ENCODE data around the gene GALNT17.
"Not testable (repeated sequence)": the region's sequence is repeated elsewhere in the genome, so short reads cannot be mapped to it uniquely, and the experiment has no call there.

GALNT17 gene

GRCh38 chr7:71193099-71193810 is 61.3 kb downstream of the GALNT17 start:
- Mint-ChIP-seq H3K9me3 (peaks cover 25% of the 10 kb centered on the region), H3K27me3 (no peaks in the 10 kb centered on the region), H3K4me3 (no peak overlapping the region), H3K4me1 (ENCODE audit: low read depth) (no peaks in the 10 kb centered on the region), H3K27ac (no peak overlapping the region), H3K36me3 (ENCODE audit: low read depth) (no peaks in the 10 kb centered on the region)
- DNase-seq: no peak

GRCh38 chr7:71198391-71198790 is 66.4 kb downstream of the GALNT17 start:
- no peaks in the 10 kb centered on the region for H3K27me3 Mint-ChIP-seq
- H3K27ac Mint-ChIP-seq: no peak overlapping the region
- DNase-seq: no peak
- H3K36me3 Mint-ChIP-seq (ENCODE audit: low read depth): no peaks in the 10 kb centered on the region
- peaks cover 7% of the 10 kb centered on the region for H3K9me3 Mint-ChIP-seq
- no peaks in the 10 kb centered on the region for H3K4me1 Mint-ChIP-seq (ENCODE audit: low read depth)
- no peak overlapping the region for H3K4me3 Mint-ChIP-seq

GRCh38 chr7:71198887-71199286 is 66.9 kb downstream of the GALNT17 start:
- no peaks in the 10 kb centered on the region for H3K36me3 Mint-ChIP-seq (ENCODE audit: low read depth)
- no peak for DNase-seq
- peaks cover 7% of the 10 kb centered on the region for H3K9me3 Mint-ChIP-seq
- H3K4me3 Mint-ChIP-seq: no peak overlapping the region
- no peak overlapping the region for H3K27ac Mint-ChIP-seq
- H3K4me1 Mint-ChIP-seq (ENCODE audit: low read depth): no peaks in the 10 kb centered on the region
- H3K27me3 Mint-ChIP-seq: no peaks in the 10 kb centered on the region

- no peak overlapping the region for H3K4me3 Mint-ChIP-seq
These were observed 74.2 kb downstream of the GALNT17 start for GRCh38 chr7:71206184-71206583.

GRCh38 chr7:71208881-71209280 is 76.9 kb downstream of the GALNT17 start:
- Mint-ChIP-seq H3K36me3 (ENCODE audit: low read depth) (no peaks in the 10 kb centered on the region), H3K27me3 (no peaks in the 10 kb centered on the region)

More at GRCh38 chr7:71206184-71206583, 74.2 kb downstream of the GALNT17 start:
- no peak for DNase-seq
- Mint-ChIP-seq H3K9me3 (peaks cover 13% of the 10 kb centered on the region), H3K27me3 (no peaks in the 10 kb centered on the region), H3K27ac (no peak overlapping the region), H3K4me1 (ENCODE audit: low read depth) (no peaks in the 10 kb centered on the region), H3K36me3 (ENCODE audit: low read depth) (no peaks in the 10 kb centered on the region)

GRCh38 chr7:71209484-71209883 is 77.5 kb downstream of the GALNT17 start:
- not testable (repeated sequence) for H3K36me3 Mint-ChIP-seq (ENCODE audit: low read depth)

More at GRCh38 chr7:71208881-71209280, 76.9 kb downstream of the GALNT17 start:
- peaks cover 14% of the 10 kb centered on the region for H3K9me3 Mint-ChIP-seq
- DNase-seq: no peak
- H3K4me1 Mint-ChIP-seq (ENCODE audit: low read depth): no peaks in the 10 kb centered on the region
- no peak overlapping the region for H3K27ac Mint-ChIP-seq
- no peak overlapping the region for H3K4me3 Mint-ChIP-seq

GRCh38 chr7:71210220-71210619 is 78.3 kb downstream of the GALNT17 start:
- Mint-ChIP-seq H3K4me3 (no peak overlapping the region), H3K9me3 (peaks cover 12% of the 10 kb centered on the region), H3K27ac (no peak overlapping the region), H3K27me3 (no peaks in the 10 kb centered on the region), H3K4me1 (ENCODE audit: low read depth) (no peaks in the 10 kb centered on the region), H3K36me3 (ENCODE audit: low read depth) (no peaks in the 10 kb centered on the region)
- DNase-seq: no peak

More at GRCh38 chr7:71209484-71209883, 77.5 kb downstream of the GALNT17 start:
- peaks cover 12% of the 10 kb centered on the region for H3K9me3 Mint-ChIP-seq
- not testable (repeated sequence) for H3K4me3 Mint-ChIP-seq; H3K27ac Mint-ChIP-seq; DNase-seq; H3K27me3 Mint-ChIP-seq; H3K4me1 Mint-ChIP-seq (ENCODE audit: low read depth)

GRCh38 chr7:71212433-71212832 is 80.5 kb downstream of the GALNT17 start:
- H3K27ac Mint-ChIP-seq; H3K9me3 Mint-ChIP-seq; H3K36me3 Mint-ChIP-seq (ENCODE audit: low read depth); H3K4me1 Mint-ChIP-seq (ENCODE audit: low read depth); H3K4me3 Mint-ChIP-seq; DNase-seq; H3K27me3 Mint-ChIP-seq: not testable (repeated sequence)

GRCh38 chr7:71216211-71216610 is 84.3 kb downstream of the GALNT17 start:
- peaks cover 20% of the 10 kb centered on the region for H3K9me3 Mint-ChIP-seq
- H3K36me3 Mint-ChIP-seq (ENCODE audit: low read depth): no peaks in the 10 kb centered on the region
- no peaks in the 10 kb centered on the region for H3K27me3 Mint-ChIP-seq
- no peak overlapping the region for H3K27ac Mint-ChIP-seq
- DNase-seq: no peak
- H3K4me3 Mint-ChIP-seq: no peak overlapping the region
- no peaks in the 10 kb centered on the region for H3K4me1 Mint-ChIP-seq (ENCODE audit: low read depth)

- no peaks in the 10 kb centered on the region for H3K36me3 Mint-ChIP-seq (ENCODE audit: low read depth)
- no peak overlapping the region for H3K4me3 Mint-ChIP-seq
- H3K27ac Mint-ChIP-seq: no peak overlapping the region
- peaks cover 23% of the 10 kb centered on the region for H3K9me3 Mint-ChIP-seq
- no peaks in the 10 kb centered on the region for H3K27me3 Mint-ChIP-seq
- H3K4me1 Mint-ChIP-seq (ENCODE audit: low read depth): no peaks in the 10 kb centered on the region
- no peak for DNase-seq
These were observed 88.3 kb downstream of the GALNT17 start for GRCh38 chr7:71220210-71220695.

GRCh38 chr7:71221049-71221448 is 89.1 kb downstream of the GALNT17 start:
- no peaks in the 10 kb centered on the region for H3K4me1 Mint-ChIP-seq (ENCODE audit: low read depth)
- H3K9me3 Mint-ChIP-seq: peaks cover 23% of the 10 kb centered on the region
- no peaks in the 10 kb centered on the region for H3K27me3 Mint-ChIP-seq
- no peak overlapping the region for H3K4me3 Mint-ChIP-seq
- H3K36me3 Mint-ChIP-seq (ENCODE audit: low read depth): no peaks in the 10 kb centered on the region
- DNase-seq: no peak
- no peak overlapping the region for H3K27ac Mint-ChIP-seq

- Mint-ChIP-seq H3K9me3 (peaks cover 23% of the 10 kb centered on the region), H3K27ac (no peak overlapping the region), H3K27me3 (no peaks in the 10 kb centered on the region), H3K4me3 (no peak overlapping the region), H3K36me3 (ENCODE audit: low read depth) (no peaks in the 10 kb centered on the region), H3K4me1 (ENCODE audit: low read depth) (no peaks in the 10 kb centered on the region)
- DNase-seq: no peak
These were observed 89.6 kb downstream of the GALNT17 start for GRCh38 chr7:71221549-71221948.

- H3K9me3 Mint-ChIP-seq: peaks cover 23% of the 10 kb centered on the region
- no peak overlapping the region for H3K27ac Mint-ChIP-seq
- H3K36me3 Mint-ChIP-seq (ENCODE audit: low read depth): no peaks in the 10 kb centered on the region
- no peaks in the 10 kb centered on the region for H3K27me3 Mint-ChIP-seq
- H3K4me1 Mint-ChIP-seq (ENCODE audit: low read depth): no peaks in the 10 kb centered on the region
- DNase-seq: no peak
- no peak overlapping the region for H3K4me3 Mint-ChIP-seq
These were observed 95.2 kb downstream of the GALNT17 start for GRCh38 chr7:71227126-71227525.

GRCh38 chr7:71229148-71229547 is 97.2 kb downstream of the GALNT17 start:
- Mint-ChIP-seq H3K36me3 (ENCODE audit: low read depth) (no peaks in the 10 kb centered on the region), H3K4me1 (ENCODE audit: low read depth) (no peaks in the 10 kb centered on the region)

GRCh38 chr7:71229699-71230098 is 97.8 kb downstream of the GALNT17 start:
- Mint-ChIP-seq H3K9me3 (peaks cover 30% of the 10 kb centered on the region), H3K27me3 (no peaks in the 10 kb centered on the region), H3K4me1 (ENCODE audit: low read depth) (no peaks in the 10 kb centered on the region), H3K36me3 (ENCODE audit: low read depth) (no peaks in the 10 kb centered on the region), H3K27ac (no peak overlapping the region), H3K4me3 (no peak overlapping the region)
- no peak for DNase-seq

More at GRCh38 chr7:71229148-71229547, 97.2 kb downstream of the GALNT17 start:
- Mint-ChIP-seq H3K27ac (no peak overlapping the region), H3K9me3 (peaks cover 30% of the 10 kb centered on the region), H3K4me3 (no peak overlapping the region), H3K27me3 (no peaks in the 10 kb centered on the region)
- no peak for DNase-seq

Measured in activated T-cell treated with anti-CD3 and anti-CD28 coated beads, Interleukin-2, amount 50 U/mL, for 24 hours (primary cell).